K562 (cell line): ENCODE measurements around the gene TUBB6. TPM values are rescaled to one million over a fixed set of nuclear protein-coding genes. Genes with fewer than 3 reads are reported as not detected.

Experiments used
- BCL6 ChIP-seq: fragments of 250-450 bp; sonication (Bioruptor Pico); IDR thresholded peaks from 2 replicates; pipeline ENCODE4 v1.4.0; 2020
- CCNT2 ChIP-seq: IDR thresholded peaks from 2 replicates; pipeline ENCODE4 v1.6.1; 2011; ENCODE audit warnings: borderline replicate concordance, low read depth, mild to moderate bottlenecking, moderate library complexity, mixed read lengths, low read length; ENCODE audit not compliant: insufficient read length; ENCODE audit errors: extremely low read depth
- CREM ChIP-seq: IDR thresholded peaks from 2 replicates; pipeline ENCODE4 v1.6.1; 2014; ENCODE audit warnings: antibody characterized with exemption, low read depth
- EWSR1 ChIP-seq: fragments of 450-650 bp; IDR thresholded peaks from 2 replicates; pipeline ENCODE4 v1.6.1; 2018; ENCODE audit warnings: borderline replicate concordance, mild to moderate bottlenecking, low read depth, moderate library complexity; ENCODE audit not compliant: partially characterized antibody
- NFATC3 ChIP-seq: fragments of 450-650 bp; IDR thresholded peaks from 2 replicates; pipeline ENCODE4 v1.6.1; 2017; ENCODE audit warnings: mild to moderate bottlenecking
- NFIC ChIP-seq: fragments of 450-650 bp; IDR thresholded peaks from 2 replicates; pipeline ENCODE4 v1.6.1; 2017; ENCODE audit warnings: mild to moderate bottlenecking, inconsistent platforms
- NFYB ChIP-seq: IDR thresholded peaks from 2 replicates; pipeline ENCODE4 v1.6.1; 2011; ENCODE audit warnings: mild to moderate bottlenecking, moderate library complexity; ENCODE audit not compliant: insufficient read length; ENCODE audit errors: extremely low read depth
- POLR2H ChIP-seq: IDR thresholded peaks from 2 replicates; pipeline ENCODE4 v1.6.1; 2016; ENCODE audit warnings: missing genetic modification characterization, low read depth, mild to moderate bottlenecking, control low read depth, missing compliant biosample characterization, moderate library complexity
- RB1 ChIP-seq: fragments of 450-650 bp; IDR thresholded peaks from 2 replicates; pipeline ENCODE4 v1.6.1; 2017; ENCODE audit warnings: low read depth, mild to moderate bottlenecking
- SETDB1 ChIP-seq: IDR thresholded peaks from one replicate; pipeline ENCODE4 v1.6.1; 2012; ENCODE audit warnings: low read length, control low read depth, inconsistent platforms
- SUPT5H ChIP-seq: fragments of 450-650 bp; IDR thresholded peaks from 2 replicates; pipeline ENCODE4 v1.6.1; 2016
- TBP ChIP-seq: optimal IDR thresholded peaks from 2 replicates; pipeline ENCODE3; 2011; ENCODE audit warnings: low read depth, low read length, improper control_type of control experiment
- WHSC1 ChIP-seq: IDR thresholded peaks from one replicate; pipeline ENCODE4 v1.6.1; 2012; ENCODE audit warnings: low read length, control low read depth, inconsistent platforms
- ZNF212 ChIP-seq: fragments of 450-650 bp; formaldehyde crosslinking; IDR thresholded peaks from 2 replicates; pipeline ENCODE4 v1.4.0; 2020; ENCODE audit warnings: mild to moderate bottlenecking
- ZNF3 ChIP-seq: fragments of 250-450 bp; sonication (Bioruptor Pico); IDR thresholded peaks from 2 replicates; pipeline ENCODE4 v1.5.0; 2021; ENCODE audit warnings: mild to moderate bottlenecking, moderate library complexity
- ZNF318 ChIP-seq, 2 experiments: fragments of 450-650 bp; IDR thresholded peaks; 2 replicates each; pipeline ENCODE4 v1.6.1; 2016; ENCODE audit warnings: mild to moderate bottlenecking in 2 of 2, borderline replicate concordance in 1 of 2, low read depth in 1 of 2, moderate library complexity in 1 of 2
- ZNF644 ChIP-seq: fragments of 200-800 bp; sonication (Bioruptor generic); IDR thresholded peaks from 2 replicates; pipeline ENCODE4 v1.6.1; 2016; ENCODE audit warnings: low read depth, missing genetic modification characterization, missing compliant biosample characterization
- ZNF76 ChIP-seq: fragments of 250-450 bp; sonication (Bioruptor Pico); IDR thresholded peaks from 2 replicates; pipeline ENCODE4 v1.4.0; 2020; ENCODE audit warnings: mild to moderate bottlenecking, moderate library complexity, borderline replicate concordance
- polyA plus RNA-seq, 8 experiments: library from polyadenylated mRNA; depleted of rRNA in 4 of 8; stranded (reverse) in 5 of 8; unstranded in 3 of 8; fragments of >200 nt; fragmentation: Nextera tagmentation in 2 of 8; fragmentation: Illumina TruSeq in 1 of 8; extraction: Ambion mirVana in 2 of 8; extraction: Trizol in 1 of 8; gene quantifications; 2 replicates each; pipeline versions ENCODE4 v1.2.1 to v1.2.3, GENCODE V29; 2011 to 2014; ENCODE audit warnings: inconsistent platforms in 1 of 8, missing spikeins in 1 of 8
- total RNA-seq, 7 experiments: library from RNA; depleted of rRNA in 6 of 7; stranded (reverse); fragments of >200 nt in 6 of 7; fragmentation: Illumina TruSeq in 2 of 7; extraction: Trizol in 2 of 7; gene quantifications; 2 replicates each; pipeline versions ENCODE4 v1.2.1 to v1.2.3, GENCODE V29; 2011 to 2021; ENCODE audit warnings: low replicate concordance in 1 of 7
- TF ChIP-seq, protein P1 (sequence below): sonication (generic); formaldehyde crosslinking; IDR thresholded peaks from 2 replicates; pipeline ENCODE4 v1.8.1; 2023; ENCODE audit warnings: mild to moderate bottlenecking, missing genetic modification reagents

Gene TUBB6
- total and polyA plus RNA-seq, 9 of the 15 experiments (the other 6 are each of a cell fraction or from before 2014, with no cell fraction given), result 43.9 to 404 (median 81.1) TPM

DNA sequence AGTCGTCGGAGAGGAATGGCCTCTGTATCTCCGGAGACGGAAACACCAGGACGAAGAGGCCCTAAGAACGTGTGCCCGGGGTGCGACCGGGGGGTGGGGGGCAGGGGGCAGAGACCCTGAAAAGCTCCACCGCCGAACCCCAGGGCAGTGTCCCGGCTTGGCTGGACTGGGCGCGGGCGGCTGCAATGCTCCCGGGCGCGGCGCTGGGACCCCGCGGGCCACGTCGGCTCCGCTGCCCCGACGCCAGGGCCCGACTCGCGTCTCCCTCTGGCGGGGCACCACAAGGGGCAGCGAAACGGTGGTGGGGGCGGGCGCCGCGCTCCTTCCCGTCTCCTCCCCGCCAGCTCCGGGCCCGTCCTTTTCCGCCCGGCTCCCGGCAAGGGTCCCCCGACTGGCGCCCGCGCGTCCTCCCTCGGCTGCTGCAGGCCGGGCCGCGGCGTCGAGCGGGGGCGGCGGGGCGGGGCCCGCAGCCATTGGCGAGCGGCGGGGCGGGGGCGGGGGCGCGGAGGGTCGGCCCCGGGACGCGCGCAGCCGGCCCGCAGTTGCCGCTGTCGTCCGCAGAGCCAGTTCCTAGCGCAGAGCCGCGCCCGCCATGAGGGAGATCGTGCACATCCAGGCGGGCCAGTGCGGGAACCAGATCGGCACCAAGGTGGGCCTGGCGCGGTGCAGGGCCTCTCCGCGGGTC lies at the start of gene TUBB6 (continued):
- TF ChIP-seq ZNF318 (IDR thresholded peaks at IDR 0.05; ENCODE audit: borderline replicate concordance in 1 of 2, low read depth in 1 of 2) (no peak), POLR2H (tag) (peak; percentile 75), SETDB1 (no peak), SUPT5H (peak; percentile 44; the same call in 1 of the 2 replicates), ZNF644 (tag) (no peak), EWSR1 (no peak), ZNF212 (CRISPR knock-in tag) (no peak), NFYB (no peak), WHSC1 (no peak), NFATC3 (no peak), RB1 (no peak), TBP (peak; percentile 87), CCNT2 (peak; percentile 19), ZNF3 (CRISPR knock-in tag) (no peak), ZNF76 (CRISPR knock-in tag) (no peak), CREM (peak; percentile 15; the same call in 1 of the 2 replicates), BCL6 (CRISPR knock-in tag) (no peak), NFIC (peak; percentile 57)
- TF ChIP-seq, protein P1, sequence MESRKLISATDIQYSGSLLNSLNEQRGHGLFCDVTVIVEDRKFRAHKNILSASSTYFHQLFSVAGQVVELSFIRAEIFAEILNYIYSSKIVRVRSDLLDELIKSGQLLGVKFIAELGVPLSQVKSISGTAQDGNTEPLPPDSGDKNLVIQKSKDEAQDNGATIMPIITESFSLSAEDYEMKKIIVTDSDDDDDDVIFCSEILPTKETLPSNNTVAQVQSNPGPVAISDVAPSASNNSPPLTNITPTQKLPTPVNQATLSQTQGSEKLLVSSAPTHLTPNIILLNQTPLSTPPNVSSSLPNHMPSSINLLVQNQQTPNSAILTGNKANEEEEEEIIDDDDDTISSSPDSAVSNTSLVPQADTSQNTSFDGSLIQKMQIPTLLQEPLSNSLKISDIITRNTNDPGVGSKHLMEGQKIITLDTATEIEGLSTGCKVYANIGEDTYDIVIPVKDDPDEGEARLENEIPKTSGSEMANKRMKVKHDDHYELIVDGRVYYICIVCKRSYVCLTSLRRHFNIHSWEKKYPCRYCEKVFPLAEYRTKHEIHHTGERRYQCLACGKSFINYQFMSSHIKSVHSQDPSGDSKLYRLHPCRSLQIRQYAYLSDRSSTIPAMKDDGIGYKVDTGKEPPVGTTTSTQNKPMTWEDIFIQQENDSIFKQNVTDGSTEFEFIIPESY (CRISPR knock-in tag), result peak; percentile 7; the same call in 1 of the 2 replicates
